HUES48 (cell line): ENCODE results near the gene GNG11.

ENCODE experiments used
- H3K27ac ChIP-seq: one replicate; pipeline ENCODE4 v1.7.0; 2013; ENCODE audit warnings: low read depth, low read length, inconsistent platforms
- H3K27me3 ChIP-seq: 2 replicates; pipeline ENCODE4 v1.6.1; 2013; ENCODE audit warnings: mild to moderate bottlenecking, low read length; ENCODE audit not compliant: control insufficient read depth, insufficient read depth
- H3K36me3 ChIP-seq: 2 replicates; pipeline ENCODE4 v1.6.1; 2013; ENCODE audit warnings: low read length; ENCODE audit not compliant: control insufficient read depth, insufficient read depth
- H3K4me1 ChIP-seq: 2 replicates; pipeline ENCODE4 v1.6.1; 2013; ENCODE audit warnings: mild to moderate bottlenecking, low read length; ENCODE audit not compliant: control insufficient read depth, insufficient read depth
- H3K4me3 ChIP-seq: 2 replicates; pipeline ENCODE4 v1.5.1; 2013; ENCODE audit warnings: mild to moderate bottlenecking, low read depth, low read length
- H3K9ac ChIP-seq: 2 replicates; pipeline ENCODE4 v1.6.1; 2013; ENCODE audit warnings: mild to moderate bottlenecking, low read depth, low read length, moderate library complexity
- H3K9me3 ChIP-seq: 2 replicates; pipeline ENCODE4 v1.6.1; 2013; ENCODE audit warnings: low read length; ENCODE audit not compliant: control insufficient read depth, insufficient read depth

GNG11 gene

DNA sequence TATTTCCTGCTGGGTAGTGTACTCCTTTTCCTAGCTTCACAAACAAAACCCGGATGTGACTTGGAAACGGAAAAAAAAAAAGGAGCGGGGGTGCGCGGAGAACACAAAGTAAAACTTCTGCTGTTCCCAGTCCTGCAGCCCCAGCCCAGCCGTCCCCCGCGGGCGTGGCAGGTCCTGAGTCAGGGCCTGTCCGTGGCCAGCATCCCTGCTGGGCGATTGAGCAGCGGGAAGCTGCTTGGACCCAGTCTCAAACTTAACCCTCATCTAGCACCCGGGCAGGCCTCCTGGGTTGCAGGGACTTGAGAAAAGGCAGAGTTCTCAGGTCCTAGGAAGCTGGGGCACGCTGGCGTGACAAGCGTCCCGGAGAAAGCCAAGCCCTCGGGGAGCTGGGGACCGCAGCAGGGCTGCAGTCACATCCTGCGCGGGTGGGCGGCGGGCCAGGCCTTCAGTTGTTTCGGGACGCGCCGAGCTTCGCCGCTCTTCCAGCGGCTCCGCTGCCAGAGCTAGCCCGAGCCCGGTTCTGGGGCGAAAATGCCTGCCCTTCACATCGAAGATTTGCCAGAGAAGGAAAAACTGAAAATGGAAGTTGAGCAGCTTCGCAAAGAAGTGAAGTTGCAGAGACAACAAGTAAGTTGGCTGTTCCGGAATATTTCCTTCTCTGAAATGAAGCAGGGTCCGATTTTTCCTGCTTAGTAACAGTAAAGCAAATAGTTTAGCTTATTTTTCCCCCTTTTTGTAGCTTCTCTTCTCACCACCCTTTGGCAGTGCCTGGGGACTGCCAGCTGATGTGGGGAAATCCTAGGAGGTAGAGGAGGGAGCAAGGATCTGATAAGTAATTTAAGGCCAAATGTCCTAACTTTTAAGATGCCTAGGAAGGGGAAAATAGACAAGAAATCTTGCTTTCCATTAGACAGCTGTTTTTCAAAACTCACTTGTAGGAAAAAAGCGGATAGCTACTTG is at the start of gene GNG11:
Gene GNG11 (plus strand): TSS at position 129 of the 960 bp plus-strand sequence. CDS start 403 bp downstream, at position 532.
- H3K27ac ChIP-seq = peak within 1 kb of the TSS; percentile 64
- no peaks in the 10 kb centered on the region for H3K36me3 ChIP-seq
- no peaks in the 10 kb centered on the region for H3K9me3 ChIP-seq
- peaks cover 3% of the 10 kb centered on the region; the same call in 1 of the 2 replicates for H3K27me3 ChIP-seq
- H3K4me1 ChIP-seq = peaks cover 19% of the 10 kb centered on the region
- peak within 1 kb of the TSS; percentile 72 for H3K4me3 ChIP-seq
- H3K9ac ChIP-seq = peak within 1 kb of the TSS; percentile 80

DNA sequence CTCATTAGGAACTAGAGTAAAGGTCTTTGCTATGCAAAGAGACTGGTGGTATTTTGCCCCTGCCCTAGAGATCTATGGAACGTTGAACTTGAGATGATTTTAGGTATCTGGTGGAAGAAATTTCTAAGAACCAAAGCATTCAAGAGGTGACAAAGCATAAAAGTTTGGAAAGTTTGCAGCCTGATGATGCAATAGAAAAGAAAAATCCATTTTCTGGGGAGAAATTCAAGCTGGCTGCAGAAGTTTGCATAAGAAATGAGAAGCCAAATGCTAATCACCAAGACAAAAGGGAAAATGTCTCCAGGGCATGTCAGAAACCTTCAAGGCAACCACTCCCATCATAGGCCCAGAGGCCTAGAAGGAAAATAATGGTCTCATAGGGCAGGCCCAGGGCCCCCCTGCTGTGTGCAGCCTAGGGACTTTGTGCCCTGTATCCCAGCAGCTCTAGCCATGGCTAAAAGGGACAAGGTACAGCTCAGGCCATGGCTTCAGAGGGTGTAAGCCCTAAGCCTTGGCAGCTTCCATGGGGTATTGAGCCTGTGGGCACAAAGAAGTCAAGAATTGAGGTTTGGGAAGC is 47.4 kb upstream of the GNG11 start:
- Histone ChIP-seq H3K4me1 (peaks cover 5% of the 10 kb centered on the region; the same call in 1 of the 2 replicates), H3K27ac (peak overlapping the region; percentile 59), H3K27me3 (no peaks in the 10 kb centered on the region), H3K4me3 (no peak overlapping the region), H3K36me3 (no peaks in the 10 kb centered on the region), H3K9ac (no peak overlapping the region), H3K9me3 (peaks cover 19% of the 10 kb centered on the region)

DNA sequence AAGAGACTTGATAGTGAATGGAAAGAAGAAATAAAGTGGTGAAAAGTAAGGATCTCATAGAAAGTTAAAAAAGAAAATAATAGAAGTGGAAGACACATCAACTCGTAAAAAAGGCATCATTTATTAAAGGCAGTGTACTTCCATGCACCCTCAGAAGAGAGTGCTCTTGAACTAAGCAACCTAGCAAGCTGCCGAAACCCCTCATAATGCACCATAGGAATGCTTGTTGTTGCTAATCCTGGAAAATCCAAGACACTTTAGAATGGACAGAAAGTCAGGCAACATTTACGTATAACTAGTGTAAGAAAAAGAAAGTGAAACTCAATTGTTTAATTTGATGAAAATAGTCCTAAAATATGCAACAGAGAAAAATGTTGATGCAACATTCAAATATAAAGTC is 43.8 kb upstream of the GNG11 start:
- Histone ChIP-seq H3K9me3 (peaks cover 19% of the 10 kb centered on the region), H3K4me3 (no peak overlapping the region), H3K4me1 (peaks cover 5% of the 10 kb centered on the region; the same call in 1 of the 2 replicates), H3K36me3 (no peaks in the 10 kb centered on the region), H3K27me3 (no peaks in the 10 kb centered on the region), H3K9ac (no peak overlapping the region), H3K27ac (no peak overlapping the region)

DNA sequence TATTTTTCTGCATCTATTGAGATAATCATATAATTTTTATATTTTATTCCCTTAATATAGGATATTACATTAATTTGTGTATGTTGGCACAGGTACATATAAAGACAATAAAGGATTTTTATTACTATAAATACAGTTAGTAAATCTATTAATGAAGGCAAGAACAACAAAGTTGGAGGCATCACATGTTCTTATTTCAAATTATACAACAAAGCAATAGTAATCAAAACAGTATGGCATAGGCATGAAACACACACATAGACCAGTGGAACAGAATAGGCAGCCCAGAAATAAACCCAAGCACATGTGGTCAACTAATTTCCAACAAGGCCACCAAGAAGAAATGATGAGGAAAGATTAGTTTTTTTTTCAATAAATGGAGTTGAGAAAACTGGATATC is 42.2 kb upstream of the GNG11 start:
- Histone ChIP-seq H3K9me3 (peaks cover 12% of the 10 kb centered on the region; the same call in 1 of the 2 replicates), H3K4me1 (no peaks in the 10 kb centered on the region)

DNA sequence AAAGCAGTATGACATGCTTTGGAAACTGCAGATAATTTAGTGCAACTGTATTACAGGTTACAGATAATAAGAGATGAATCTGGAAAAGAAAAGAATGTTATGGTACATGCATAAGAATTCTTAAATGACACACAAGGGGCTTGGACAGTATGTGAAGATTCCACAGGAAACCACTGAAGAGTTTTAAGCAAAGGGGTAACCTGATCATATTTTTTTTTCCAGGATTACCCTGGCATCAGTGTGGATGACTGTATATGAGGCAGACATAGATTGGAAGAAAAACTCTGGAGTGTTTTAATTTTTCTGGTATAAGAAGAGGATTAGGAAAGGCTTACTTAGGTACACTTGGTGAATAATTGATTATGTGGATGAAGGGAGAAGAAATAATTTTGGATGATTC is 39.1 kb upstream of the GNG11 start:
- no peak overlapping the region for H3K9ac ChIP-seq
- no peaks in the 10 kb centered on the region for H3K27me3 ChIP-seq
- H3K4me1 ChIP-seq = no peaks in the 10 kb centered on the region
- H3K4me3 ChIP-seq = no peak overlapping the region
- no peak overlapping the region for H3K27ac ChIP-seq
- no peaks in the 10 kb centered on the region for H3K36me3 ChIP-seq
- H3K9me3 ChIP-seq = 0 out of 2 replicates have a peak, but pooled peaks cover 3% of the 10 kb centered on the region

More for the DNA sequence above, 42.2 kb upstream of the GNG11 start:
- H3K4me3 ChIP-seq = no peak overlapping the region
- no peaks in the 10 kb centered on the region for H3K27me3 ChIP-seq
- no peak overlapping the region for H3K27ac ChIP-seq
- H3K36me3 ChIP-seq = no peaks in the 10 kb centered on the region
- no peak overlapping the region for H3K9ac ChIP-seq

DNA sequence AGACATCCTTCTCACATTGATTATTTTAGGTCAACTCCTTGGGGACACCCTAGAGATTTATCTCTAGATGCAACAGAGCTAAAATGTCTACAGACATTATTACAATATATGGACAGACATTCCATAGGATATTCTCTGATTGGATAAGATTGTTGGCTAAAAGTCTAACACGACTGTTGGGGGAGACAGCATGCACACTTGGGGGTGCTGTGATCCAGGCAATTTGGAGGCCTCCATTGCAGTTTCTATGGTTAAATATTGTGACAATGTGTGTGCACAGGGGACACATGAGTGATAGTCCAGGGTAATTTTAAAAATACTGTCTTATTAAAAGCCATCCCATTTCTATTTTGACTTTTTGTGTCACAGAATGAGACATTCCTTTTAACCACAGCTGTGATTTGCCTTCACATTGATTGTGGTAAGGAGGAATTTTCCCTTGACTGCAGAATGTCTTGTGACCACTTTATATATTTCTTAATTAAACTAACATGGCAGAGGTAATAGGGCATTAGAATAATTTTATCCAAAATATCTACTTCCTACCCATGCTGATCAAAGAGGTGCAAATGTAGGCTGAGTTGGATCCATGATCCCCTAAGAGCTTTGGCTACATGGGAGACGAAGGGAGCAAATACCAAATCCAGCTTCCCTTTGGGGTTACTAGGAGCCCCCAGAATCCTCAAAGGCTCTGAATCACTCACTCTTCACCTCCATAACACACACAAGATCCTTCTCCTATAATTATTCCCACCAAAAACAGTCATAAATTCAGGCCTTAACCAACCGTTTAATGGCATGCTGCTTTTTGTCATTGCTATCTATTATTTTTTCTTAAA is 38.2 kb upstream of the GNG11 start:
- Histone ChIP-seq H3K27me3 (no peaks in the 10 kb centered on the region), H3K9ac (no peak overlapping the region), H3K4me1 (no peaks in the 10 kb centered on the region), H3K27ac (no peak overlapping the region), H3K9me3 (0 out of 2 replicates have a peak, but pooled peaks cover 3% of the 10 kb centered on the region), H3K36me3 (no peaks in the 10 kb centered on the region), H3K4me3 (no peak overlapping the region)

DNA sequence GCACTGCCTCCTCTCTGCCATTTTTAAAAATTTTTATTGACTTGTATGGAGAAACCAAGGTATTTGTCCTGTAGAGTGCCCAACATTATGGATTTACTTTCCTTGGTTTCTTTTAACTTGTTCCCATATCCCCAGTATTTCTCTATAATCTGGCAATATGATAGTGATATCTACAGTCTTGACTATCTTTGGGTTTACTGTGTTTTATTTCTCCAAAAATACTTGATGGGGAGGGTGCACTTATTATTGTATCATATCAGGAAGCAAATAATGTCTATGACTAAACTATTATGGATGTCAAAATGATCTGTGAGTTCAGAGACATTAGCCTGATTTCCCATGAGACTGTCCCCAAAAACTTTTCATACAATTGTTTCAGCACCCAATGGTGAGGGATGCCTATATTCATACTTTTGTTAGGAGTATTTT is 37.6 kb upstream of the GNG11 start:
- no peaks in the 10 kb centered on the region for H3K4me1 ChIP-seq
- H3K27ac ChIP-seq = no peak overlapping the region
- no peak overlapping the region for H3K9ac ChIP-seq

DNA sequence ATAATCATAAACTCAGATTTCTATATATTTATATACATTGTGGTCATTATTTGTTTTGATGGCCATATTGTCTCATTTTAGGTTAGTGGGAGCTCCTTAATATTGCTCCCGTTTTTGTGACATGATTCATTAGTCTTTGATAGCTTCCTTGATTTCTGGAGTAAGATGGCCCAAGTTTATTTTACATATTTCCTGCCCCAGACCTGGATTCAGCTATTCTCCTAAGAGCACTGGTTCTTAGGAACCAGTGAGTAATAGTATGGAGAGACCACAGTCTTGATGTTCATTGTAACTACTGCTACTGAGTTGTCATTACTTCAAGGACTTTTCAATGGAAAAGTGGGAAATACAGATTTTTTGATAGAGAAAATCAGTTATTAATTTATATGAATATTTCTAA is 37.0 kb upstream of the GNG11 start:
- H3K36me3 ChIP-seq = no peaks in the 10 kb centered on the region
- peaks cover 9% of the 10 kb centered on the region for H3K27me3 ChIP-seq
- H3K27ac ChIP-seq = no peak overlapping the region
- H3K9ac ChIP-seq = no peak overlapping the region
- 0 out of 2 replicates have a peak, but pooled peaks cover 3% of the 10 kb centered on the region for H3K4me1 ChIP-seq
- no peak overlapping the region for H3K4me3 ChIP-seq
- H3K9me3 ChIP-seq = no peaks in the 10 kb centered on the region

More for the DNA sequence above, 37.6 kb upstream of the GNG11 start:
- Histone ChIP-seq H3K9me3 (0 out of 2 replicates have a peak, but pooled peaks cover under 1% of the 10 kb centered on the region), H3K4me3 (no peak overlapping the region), H3K36me3 (no peaks in the 10 kb centered on the region), H3K27me3 (peaks cover 3% of the 10 kb centered on the region)

DNA sequence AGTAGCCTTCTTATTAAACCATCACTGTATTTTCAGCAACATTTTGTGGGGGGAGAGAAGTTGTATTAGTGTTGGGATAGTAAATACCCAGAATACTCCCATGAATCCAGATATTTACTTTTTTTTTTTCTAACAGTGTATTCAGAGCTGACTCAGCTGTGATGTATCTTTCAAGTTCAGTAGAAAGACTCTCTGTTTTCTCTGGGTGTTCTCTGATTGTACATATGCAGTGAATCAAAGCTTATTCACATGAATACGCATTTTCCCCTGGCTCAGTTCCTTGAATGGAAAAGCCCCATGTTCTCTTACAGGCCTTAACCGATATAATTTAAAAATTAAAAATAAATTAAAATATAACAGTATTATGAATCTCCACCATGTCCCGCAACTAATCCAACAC is 32.3 kb upstream of the GNG11 start:
- Histone ChIP-seq H3K9me3 (no peaks in the 10 kb centered on the region), H3K9ac (no peak overlapping the region), H3K4me3 (peak overlapping the region; percentile 68), H3K4me1 (0 out of 2 replicates have a peak, but pooled peaks cover 3% of the 10 kb centered on the region), H3K27me3 (peaks cover 23% of the 10 kb centered on the region), H3K36me3 (no peaks in the 10 kb centered on the region), H3K27ac (no peak overlapping the region)

DNA sequence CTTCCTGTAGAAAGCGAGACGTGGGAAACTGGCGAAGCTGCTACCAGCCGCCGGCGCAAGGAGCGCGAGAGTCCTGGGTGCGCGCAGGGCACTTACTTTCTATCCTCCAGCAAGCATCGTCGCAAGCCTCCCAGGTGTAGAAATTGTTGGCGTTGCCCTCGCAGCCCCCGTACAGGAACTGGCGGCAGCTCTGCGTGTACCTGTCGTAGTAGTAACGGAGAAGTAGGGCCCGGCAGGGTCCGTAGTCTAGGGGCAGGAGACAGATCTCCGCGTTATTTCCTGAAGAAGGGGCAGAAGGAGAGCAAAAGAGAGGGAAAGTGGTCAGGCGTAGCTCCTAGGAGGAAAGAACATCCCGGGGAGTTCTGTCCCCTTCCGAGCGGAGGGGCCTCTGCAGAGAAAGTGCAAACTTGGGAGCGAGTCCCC is 31.5 kb upstream of the GNG11 start:
- Histone ChIP-seq H3K36me3 (no peaks in the 10 kb centered on the region), H3K9ac (peak overlapping the region; percentile 28; the same call in 1 of the 2 replicates), H3K4me3 (peak overlapping the region; percentile 68), H3K27ac (no peak overlapping the region), H3K27me3 (peaks cover 23% of the 10 kb centered on the region), H3K4me1 (0 out of 2 replicates have a peak, but pooled peaks cover 3% of the 10 kb centered on the region), H3K9me3 (no peaks in the 10 kb centered on the region)
